ENCODE results near the gene OR2T34.
"Not testable (repeated sequence)": the region's sequence is repeated elsewhere in the genome, so short reads cannot be mapped to it uniquely, and the experiment has no call there.

OR2T34 gene

GRCh38 chr1:248537449-248537848 is 37.1 kb downstream of the OR2T34 start:
- CTCF ChIA-PET; H3K4me3 ChIP-seq (ENCODE audit: low read depth, low read length); POLR2A ChIA-PET; DNase-seq (ENCODE audit: low read depth, low spot score): not testable (repeated sequence)
